NCI-H1105 treated with DMSO at 0.1 percent for 48 hours (cell line): ENCODE data around the gene ZG16.
A peak's percentile ranks its signal among the peaks of the same experiment; 100 is the strongest.
"Not testable (repeated sequence)": the region's sequence is repeated elsewhere in the genome, so short reads cannot be mapped to it uniquely, and the experiment has no call there.

ENCODE experiments used
- DNase-seq: peaks from one replicate; lab custom pipeline; 2025; lab: John Stamatoyannopoulos, UW

The ZG16 gene

GRCh38 chr16:29748760-29749149, 29.3 kb upstream of the ZG16 start:
- not testable (repeated sequence) for DNase-seq

DNA sequence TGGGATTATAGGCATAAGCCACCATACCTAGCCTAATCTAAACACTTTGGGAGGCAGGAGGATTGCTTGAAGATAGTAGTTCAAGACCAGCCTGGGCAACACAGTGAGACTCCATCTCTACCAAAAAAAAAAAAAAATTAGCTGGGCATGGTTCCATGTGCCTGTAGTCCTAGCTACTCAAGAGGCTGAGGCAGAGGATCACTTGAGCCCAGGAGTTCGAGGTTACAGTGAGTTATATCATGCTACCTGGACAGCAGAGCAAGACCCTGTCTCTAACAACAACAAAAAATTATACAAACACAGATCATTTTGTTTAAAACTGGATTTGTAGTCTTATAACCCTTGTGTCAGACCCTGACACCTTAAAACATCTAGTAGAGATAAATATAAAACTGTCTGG, 24.5 kb upstream of the ZG16 start:
- DNase-seq = no peak

GRCh38 chr16:29756654-29757053, 21.4 kb upstream of the ZG16 start:
- DNase-seq = no peak

DNA sequence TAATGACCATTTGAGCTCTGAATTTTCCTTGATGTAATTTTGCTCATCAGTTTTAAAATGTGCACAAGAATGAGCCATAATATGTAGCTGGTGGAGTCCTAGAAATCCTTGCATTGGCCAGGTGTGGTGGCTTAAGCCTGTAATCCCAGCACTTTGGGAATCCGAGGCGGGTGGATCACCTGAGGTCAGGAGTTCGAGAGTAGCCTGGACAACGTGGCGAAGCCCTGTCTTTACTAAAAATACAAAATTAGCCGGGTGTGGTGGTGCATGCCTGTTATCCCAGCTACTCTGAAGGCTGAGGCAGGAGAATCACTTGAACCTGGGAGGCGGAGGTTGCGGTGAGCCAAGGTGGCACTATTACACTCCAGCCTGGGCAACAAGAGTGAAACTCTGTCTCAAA, 21.0 kb upstream of the ZG16 start:
- not testable (repeated sequence) for DNase-seq

- no peak for DNase-seq
Observed at GRCh38 chr16:29757950-29758466, 20.0 kb upstream of the ZG16 start.

DNA sequence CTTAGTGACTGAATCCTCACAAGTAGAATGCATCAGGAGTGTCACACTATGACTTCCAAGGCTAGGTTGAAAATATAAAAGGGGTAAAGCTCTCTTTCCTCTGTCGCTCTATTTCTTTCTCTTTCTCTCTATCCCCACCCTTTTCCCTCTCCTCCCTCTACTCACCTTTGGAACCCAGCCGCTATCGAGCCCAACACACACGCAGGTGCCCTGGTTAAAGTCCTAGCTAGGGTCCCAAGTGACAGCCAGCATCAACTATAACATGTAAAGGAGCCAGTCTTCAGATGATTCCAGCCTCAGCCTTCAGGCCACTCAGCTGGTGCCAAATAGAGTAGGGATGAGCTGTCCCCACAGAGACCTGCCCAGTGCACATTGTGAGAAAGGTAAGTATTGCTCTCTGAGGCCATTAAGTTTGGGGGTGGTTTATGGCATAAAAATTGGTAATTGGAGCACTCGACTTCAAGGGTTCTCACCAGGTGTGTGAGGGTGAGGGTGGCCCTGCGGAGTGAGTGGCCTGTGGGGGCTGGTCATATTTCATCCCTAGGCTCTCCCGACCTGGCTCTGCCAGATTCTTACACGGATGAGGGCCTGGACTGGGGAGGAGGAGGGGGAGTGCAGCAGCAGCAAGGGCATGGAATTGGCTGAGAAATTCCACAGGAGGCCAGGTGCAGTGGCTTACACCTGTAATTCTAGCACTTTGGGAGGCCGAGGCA, 17.3 kb upstream of the ZG16 start:
- peak; percentile 68 for DNase-seq

DNA sequence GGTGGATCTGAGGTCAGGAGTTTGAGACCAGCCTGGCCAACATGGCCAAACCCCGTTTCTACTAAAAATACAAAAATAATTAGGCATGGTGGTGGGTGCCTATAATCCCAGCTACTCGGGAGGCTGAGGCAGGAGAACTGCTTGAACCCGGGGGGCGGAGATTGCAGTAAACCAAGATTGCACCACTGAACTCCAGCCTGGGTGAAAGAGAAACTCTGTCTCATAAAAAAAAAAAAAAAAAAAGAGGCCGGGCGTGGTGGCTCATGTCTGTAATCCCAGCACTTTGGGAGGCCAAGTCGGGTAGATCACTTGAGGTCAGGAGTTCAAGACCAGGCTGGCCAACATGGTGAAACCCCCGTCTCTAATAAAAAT, 16.8 kb upstream of the ZG16 start:
- not testable (repeated sequence) for DNase-seq

- no peak for DNase-seq
Observed at GRCh38 chr16:29761882-29762281, 16.2 kb upstream of the ZG16 start.

DNA sequence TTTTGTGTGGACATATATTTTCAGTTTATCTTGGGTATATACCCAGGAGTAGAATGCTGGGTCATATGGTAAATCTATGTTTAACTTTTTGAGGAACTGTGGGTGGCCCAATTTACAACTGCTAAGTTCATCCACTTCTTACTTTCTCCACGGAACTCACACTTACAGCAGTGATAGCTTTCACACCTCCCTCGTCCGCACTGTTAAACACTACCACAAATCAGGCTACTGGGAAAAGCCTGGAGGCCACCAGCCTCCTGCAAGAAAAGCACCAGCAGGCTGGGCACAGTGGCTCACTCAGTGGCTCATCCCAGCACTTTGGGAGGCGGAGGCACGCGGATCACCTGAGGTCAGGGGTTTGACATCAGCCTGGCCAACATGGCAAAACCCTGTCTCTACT, 14.7 kb upstream of the ZG16 start:
- DNase-seq = no peak

GRCh38 chr16:29765167-29766032, 12.7 kb upstream of the ZG16 start:
- peak; percentile 56 for DNase-seq

GRCh38 chr16:29766571-29766970, 11.5 kb upstream of the ZG16 start:
- DNase-seq = no peak

- no peak for DNase-seq
Observed at GRCh38 chr16:29767062-29767461, 11.0 kb upstream of the ZG16 start.

DNA sequence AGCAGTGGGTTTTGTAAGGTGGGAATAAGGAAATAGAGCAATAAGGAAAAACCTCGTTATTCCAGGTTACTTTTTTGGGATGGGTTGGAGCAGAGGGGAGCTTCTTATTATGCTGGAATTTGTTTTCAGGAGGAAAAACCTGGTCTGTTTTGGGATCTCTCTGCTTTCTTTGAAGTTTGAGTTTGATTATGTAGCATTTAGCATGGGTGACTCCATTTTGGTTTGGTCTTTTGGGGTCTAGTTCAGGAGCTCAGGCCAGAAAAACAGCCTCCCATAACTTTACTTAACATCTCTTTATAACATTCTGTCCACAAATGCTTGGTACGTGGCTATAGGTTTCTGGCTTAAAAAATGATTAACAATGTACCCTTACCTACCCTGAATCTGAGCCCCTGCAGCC, 8.5 kb upstream of the ZG16 start:
- no peak for DNase-seq

DNA sequence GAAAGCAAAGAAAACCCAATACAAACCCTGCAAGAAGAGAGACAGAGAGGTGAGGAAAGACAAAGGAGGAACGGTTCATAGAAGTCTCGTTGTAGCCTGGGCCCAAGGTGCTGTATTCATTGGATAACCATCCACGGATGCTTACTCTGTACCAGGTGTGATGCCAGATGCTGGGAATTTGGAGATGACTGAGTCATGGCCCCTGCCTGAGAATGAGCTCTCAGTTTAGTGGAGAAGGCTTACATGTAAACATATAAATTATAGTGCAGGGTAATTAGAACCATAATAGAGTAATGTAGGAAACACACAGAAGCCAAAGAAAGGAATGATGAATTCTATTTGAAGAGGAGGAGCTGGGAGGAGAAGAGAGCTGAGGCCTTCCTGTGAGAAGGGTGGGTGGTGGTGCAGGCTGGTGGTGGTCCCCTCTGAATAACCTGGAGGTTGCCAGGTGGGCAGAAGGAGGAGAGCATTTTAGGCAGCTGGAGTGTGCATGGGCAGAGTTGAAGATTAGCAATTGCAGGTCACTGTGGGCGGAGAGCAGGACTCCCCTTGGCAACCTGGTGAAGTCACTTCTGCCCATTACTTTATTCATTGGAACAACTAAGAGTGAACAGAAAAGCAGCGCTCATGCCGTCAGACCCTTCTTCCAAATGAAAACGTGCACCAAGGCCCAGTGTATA, 7.7 kb upstream of the ZG16 start:
- DNase-seq = no peak

- DNase-seq = not testable (repeated sequence)
Observed at GRCh38 chr16:29772330-29772729, 5.7 kb upstream of the ZG16 start.

DNA sequence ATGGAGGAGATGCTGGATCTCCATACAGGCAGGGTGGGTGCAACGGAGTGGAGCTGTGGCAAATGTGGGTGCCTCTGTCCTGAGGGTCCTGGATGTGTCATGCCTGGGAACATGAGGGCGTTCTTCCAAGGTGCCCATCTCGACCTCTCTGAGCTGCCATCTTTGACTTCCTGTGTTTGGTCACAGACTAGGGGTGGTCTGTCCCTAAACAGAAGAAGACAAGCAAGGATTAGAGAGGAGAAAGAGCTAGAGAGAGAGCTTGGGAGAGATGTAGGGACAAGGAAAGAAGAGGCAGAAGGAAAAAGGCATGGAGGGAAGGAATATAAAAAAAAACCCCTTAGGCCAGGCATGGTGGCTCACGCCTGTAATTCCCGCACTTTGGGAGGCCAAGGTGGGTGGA, 3.3 kb upstream of the ZG16 start:
- DNase-seq = no peak

GRCh38 chr16:29775742-29776408, 2.2 kb upstream of the ZG16 start:
- no peak for DNase-seq

DNA sequence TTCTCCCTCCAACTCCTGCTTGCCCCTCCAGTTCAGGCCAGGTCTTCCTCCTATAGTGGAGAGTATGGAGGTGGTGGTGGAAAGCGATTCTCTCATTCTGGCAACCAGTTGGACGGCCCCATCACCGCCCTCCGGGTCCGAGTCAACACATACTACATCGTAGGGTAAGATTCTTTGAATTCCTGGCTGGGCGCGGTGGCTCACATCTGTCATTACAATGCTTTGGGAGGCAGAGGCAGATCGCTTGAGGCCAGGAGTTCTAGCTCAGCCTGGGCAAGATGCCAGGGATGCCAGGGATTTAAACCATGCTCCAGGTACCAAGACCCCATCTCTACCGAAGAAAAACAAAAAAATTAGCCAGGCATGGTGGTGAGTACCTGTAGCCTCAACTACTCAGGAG, 1.4 kb downstream of the ZG16 start:
- DNase-seq = no peak

DNA sequence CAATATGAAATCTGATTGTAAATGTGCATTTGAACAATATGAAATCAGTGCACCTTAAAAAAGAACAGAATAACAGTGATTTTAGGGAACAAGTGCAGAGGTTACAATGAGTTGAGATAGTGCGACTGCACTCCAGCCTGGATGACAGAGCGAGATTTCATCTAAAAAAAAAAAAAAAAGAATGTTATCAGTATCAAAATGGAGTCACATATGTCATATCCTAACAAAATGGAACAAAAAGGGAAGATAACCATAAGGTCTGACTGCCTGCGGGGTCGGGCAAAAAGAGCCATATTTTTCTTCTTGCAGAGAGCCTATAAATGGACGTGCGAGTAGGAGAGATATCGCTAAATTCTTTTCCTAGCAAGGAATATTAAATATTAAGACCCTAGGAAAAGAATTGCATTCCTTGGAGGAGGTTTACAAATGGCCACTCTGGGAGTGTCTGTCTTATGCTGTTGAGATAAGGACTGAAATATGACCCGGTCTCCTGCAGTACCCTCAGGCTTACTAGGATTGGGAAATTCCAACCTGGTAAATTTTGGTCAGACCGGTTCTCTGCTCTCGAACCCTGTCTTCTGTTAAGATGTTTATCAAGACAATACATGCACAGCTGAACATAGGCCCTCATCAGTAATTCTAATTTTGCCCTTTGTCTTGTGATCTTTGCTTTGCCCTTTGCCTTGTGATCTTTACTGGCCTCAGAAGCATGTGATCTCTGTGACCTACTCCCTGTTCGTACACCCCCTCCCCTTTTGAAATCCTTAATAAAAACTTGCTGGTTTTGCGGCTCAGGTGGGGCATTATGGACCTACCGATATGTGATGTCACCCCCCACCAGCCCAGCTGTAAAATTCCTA, 5.3 kb downstream of the ZG16 start:
- not testable (repeated sequence) for DNase-seq

DNA sequence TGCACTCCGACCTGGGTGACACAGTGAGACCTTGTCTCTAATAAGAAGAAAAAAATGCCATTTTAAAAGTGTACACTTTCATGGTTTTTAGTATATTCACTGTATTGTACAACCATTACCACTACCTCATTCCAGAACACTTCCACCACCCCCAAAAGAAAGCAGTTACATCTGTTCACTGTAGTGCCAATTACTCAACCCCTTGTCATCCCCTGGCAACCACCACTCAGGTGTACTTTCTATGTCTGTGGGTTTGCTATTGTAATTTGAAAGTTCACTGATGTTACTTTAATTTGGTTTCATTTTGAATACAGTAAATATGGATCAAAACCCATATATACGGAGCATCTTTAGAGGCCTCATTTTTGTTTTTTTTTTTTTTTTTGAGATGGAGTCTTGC, 6.1 kb downstream of the ZG16 start:
- no peak for DNase-seq

GRCh38 chr16:29784901-29785500, 6.9 kb downstream of the ZG16 start:
- no peak for DNase-seq
